GM12878 (cell line): ENCODE results near the gene KIF14. TPM values are rescaled to one million over a fixed set of nuclear protein-coding genes. Genes with fewer than 3 reads are reported as not detected.

Source experiments
- ATAC-seq: fragments of 200-7000 bp; cut with Tn5 transposase; 3 replicates; pipeline ENCODE4 v1.9.1; 2020; ENCODE audit warnings: mild to moderate bottlenecking, moderate library complexity
- BruUV-seq: library from RNA; stranded (reverse); fragments of 400-500 nt; replicated peaks from 2 replicates; lab custom pipeline; 2021; lab: Mats Ljungman, UMichigan
- CTCF ChIA-PET: fragments of 300-600 bp; sonication (Branson Sonifier 250); formaldehyde crosslinking; extraction: SDS; loops from one replicate; lab custom pipeline; 2021; ENCODE audit warnings: inconsistent platforms; lab: Yijun Ruan, JAX
- POLR2A ChIA-PET: fragments of 350-600 bp; formaldehyde crosslinking; extraction: SDS; loops from one replicate; lab custom pipeline; 2021; ENCODE audit warnings: inconsistent platforms; lab: Charles Lee
- RAD21 ChIA-PET: fragments of 300-600 bp; sonication (Branson Sonifier 250); formaldehyde crosslinking; loops from one replicate; lab custom pipeline; 2023; ENCODE audit warnings: antibody characterized with exemption; ENCODE audit not compliant: unreplicated experiment; lab: Charles Lee
- SMC1A ChIA-PET: fragments of 300-600 bp; sonication (Branson Sonifier 250); formaldehyde crosslinking; loops from one replicate; lab custom pipeline; 2023; ENCODE audit not compliant: unreplicated experiment, uncharacterized antibody; lab: Charles Lee
- DNase-seq: peaks from one replicate; pipeline ENCODE4 v3.0.0-alpha.2; 2011; ENCODE audit warnings: low read depth, low spot score
- FAIRE-seq: peaks from 3 replicates; lab custom pipeline; 2011; peaks lifted over from hg19 to GRCh38; lab: Jason Lieb, UNC
- H2AFZ ChIP-seq: 2 replicates; pipeline ENCODE4 v1.6.0; 2011; ENCODE audit warnings: low read depth, low read length, control low read depth; ENCODE audit not compliant: control insufficient read depth
- H3K27ac ChIP-seq: 2 replicates; pipeline ENCODE4 v1.5.1; 2011; ENCODE audit warnings: control low read depth; ENCODE audit not compliant: control insufficient read depth, insufficient read depth
- H3K27me3 ChIP-seq, 2 experiments: replicated peaks in 1 of 2; 2 replicates each; pipeline versions ENCODE4 v1.6.0 to v1.6.1; 2011; ENCODE audit warnings: low read length in 1 of 2; ENCODE audit not compliant: control insufficient read depth in 2 of 2, insufficient read depth in 2 of 2
- H3K36me3 ChIP-seq, 2 experiments: 2 replicates each; pipeline ENCODE4 v1.5.1; 2011; ENCODE audit warnings: low read length in 1 of 2; ENCODE audit not compliant: control insufficient read depth in 2 of 2, insufficient read depth in 2 of 2
- H3K4me1 ChIP-seq: 2 replicates; pipeline ENCODE4 v1.6.1; 2011; ENCODE audit warnings: mild to moderate bottlenecking, low read length, moderate library complexity, mixed read lengths; ENCODE audit not compliant: control insufficient read depth, insufficient read depth
- H3K4me2 ChIP-seq: 2 replicates; pipeline ENCODE4 v1.6.0; 2011; ENCODE audit warnings: control low read depth; ENCODE audit not compliant: control insufficient read depth, insufficient read depth
- H3K4me3 ChIP-seq: fragments of 200-600 bp; sonication (generic); 2 replicates; pipeline ENCODE4 v1.5.1; 2016
- H3K79me2 ChIP-seq: 2 replicates; pipeline ENCODE4 v1.6.0; 2011; ENCODE audit warnings: low read length; ENCODE audit not compliant: control insufficient read depth, insufficient read depth
- H3K9ac ChIP-seq: 2 replicates; pipeline ENCODE4 v1.8.0; 2011; ENCODE audit warnings: low read length, control low read depth, mixed read lengths; ENCODE audit not compliant: control insufficient read depth, insufficient read depth
- H3K9me3 ChIP-seq: replicated peaks from 3 replicates; pipeline ENCODE4 v1.5.1; 2011; ENCODE audit warnings: mild to moderate bottlenecking, low read length; ENCODE audit not compliant: control insufficient read depth, insufficient read depth
- H4K20me1 ChIP-seq: 2 replicates; pipeline ENCODE4 v1.6.0; 2011; ENCODE audit not compliant: control insufficient read depth, insufficient read depth
- MAX ChIP-seq: IDR thresholded peaks from 2 replicates; pipeline ENCODE4 v1.6.1; 2012; ENCODE audit warnings: low read depth, low read length, improper control_type of control experiment
- NKRF ChIP-seq: fragments of 450-650 bp; conservative IDR thresholded peaks from 2 replicates; pipeline ENCODE4 v1.6.1; 2017; ENCODE audit warnings: mild to moderate bottlenecking, moderate library complexity
- RAD51 ChIP-seq: fragments of 450-650 bp; IDR thresholded peaks from 2 replicates; pipeline ENCODE4 v1.6.1; 2016; ENCODE audit warnings: moderate library complexity, mild to moderate bottlenecking, inconsistent platforms
- WGBS: methylation state at CpG from one replicate; pipeline ENCODE4 v1.1.6; 2016; ENCODE audit warnings: low lambda C conversion rate; ENCODE audit not compliant: insufficient replicate concordance, insufficient coverage; ENCODE audit errors: missing lambda C conversion rate; 5-methylcytosine and 5-hydroxymethylcytosine counted together
- in situ Hi-C: fragments of 300-500 bp; cut with MboI; formaldehyde crosslinking; loops from 9 replicates; pipeline ENCODE4 v1.14.3; 2018; ENCODE audit warnings: mixed read lengths
- intact Hi-C: fragments of 100-400 bp; cut with micrococcal nuclease; formaldehyde crosslinking; loops from one replicate; pipeline ENCODE4 v1.14.2; 2022; ENCODE audit not compliant: unreplicated experiment
- polyA plus RNA-seq, 11 experiments: library from polyadenylated mRNA; depleted of rRNA in 4 of 11; unstranded in 6 of 11; stranded (reverse) in 5 of 11; fragments of >200 nt; fragmentation: Nextera tagmentation in 4 of 11; fragmentation: Illumina TruSeq in 1 of 11; extraction: Ambion mirVana in 4 of 11; extraction: Trizol in 1 of 11; gene quantifications; 1 replicate in 1 of 11; 2 replicates in 10 of 11; pipeline versions ENCODE4 v1.2.1 to v1.2.3, GENCODE V29; 2011 to 2016; ENCODE audit warnings: inconsistent platforms in 2 of 11, missing spikeins in 2 of 11, low read depth in 1 of 11
- total RNA-seq, 4 experiments: library from RNA; depleted of rRNA in 3 of 4; stranded (reverse); fragments of >200 nt in 3 of 4; fragmentation: Illumina TruSeq in 1 of 4; extraction: Trizol in 1 of 4; gene quantifications; 2 replicates each; pipeline versions ENCODE4 v1.2.1 to v1.2.3, GENCODE V29; 2013 to 2021

The KIF14 gene
- total and polyA plus RNA-seq, 10 of the 15 experiments (the other 5 are each of a cell fraction or from before 2014, with no cell fraction given) = 6.8 to 25.5 (median 14.4) TPM

GRCh38 chr1:200530623-200531261 lies 89.8 kb downstream of the KIF14 start:
- no peaks in the 10 kb centered on the region for H4K20me1 ChIP-seq
- no peak overlapping the region for H3K9ac ChIP-seq
- no TSS peak for BruUV-seq
- H3K4me2 ChIP-seq = no peak overlapping the region
- no peak overlapping the region; the same call in none of the 2 replicates for H2AFZ ChIP-seq
- POLR2A ChIA-PET = no interaction called here
- FAIRE-seq (no peak), ATAC-seq (peak; percentile 21; the same call in 2 of the 3 replicates), DNase-seq (no peak)
- in situ Hi-C loops = no loop called here
- RAD21 ChIA-PET = no interaction called here
- TF ChIP-seq NKRF (no peak), MAX (no peak), RAD51 (no peak)
- peaks cover 11% of the 10 kb centered on the region for H3K4me1 ChIP-seq
- CTCF ChIA-PET = interaction anchor here (1.6 kb wide), 1 partner anchor 20 kb away, joined by 4 read pairs; no protein-coding TSS in a partner anchor
- SMC1A ChIA-PET = no interaction called here
- intact Hi-C loops = no loop called here
- WGBS = 25% methylated on average over 7 of the region's 7 CpGs
- H3K79me2 ChIP-seq = no peaks in the 10 kb centered on the region
- no peaks in the 10 kb centered on the region for H3K27me3 ChIP-seq
- no peaks in the 10 kb centered on the region for H3K9me3 ChIP-seq
- H3K36me3 ChIP-seq = no peaks in the 10 kb centered on the region
- no peak overlapping the region for H3K4me3 ChIP-seq
- H3K27ac ChIP-seq = no peak overlapping the region
